HG03196 (cell line): Measurements from ENCODE around the gene SIN3B.
"Not testable (repeated sequence)": the region's sequence is repeated elsewhere in the genome, so short reads cannot be mapped to it uniquely, and the experiment has no call there.

Source experiments
- ATAC-seq: cut with Tn5 transposase; IDR thresholded peaks from one replicate; pipeline ENCODE4 v1.9.1; 2021; ENCODE audit not compliant: unreplicated experiment

The SIN3B gene

DNA sequence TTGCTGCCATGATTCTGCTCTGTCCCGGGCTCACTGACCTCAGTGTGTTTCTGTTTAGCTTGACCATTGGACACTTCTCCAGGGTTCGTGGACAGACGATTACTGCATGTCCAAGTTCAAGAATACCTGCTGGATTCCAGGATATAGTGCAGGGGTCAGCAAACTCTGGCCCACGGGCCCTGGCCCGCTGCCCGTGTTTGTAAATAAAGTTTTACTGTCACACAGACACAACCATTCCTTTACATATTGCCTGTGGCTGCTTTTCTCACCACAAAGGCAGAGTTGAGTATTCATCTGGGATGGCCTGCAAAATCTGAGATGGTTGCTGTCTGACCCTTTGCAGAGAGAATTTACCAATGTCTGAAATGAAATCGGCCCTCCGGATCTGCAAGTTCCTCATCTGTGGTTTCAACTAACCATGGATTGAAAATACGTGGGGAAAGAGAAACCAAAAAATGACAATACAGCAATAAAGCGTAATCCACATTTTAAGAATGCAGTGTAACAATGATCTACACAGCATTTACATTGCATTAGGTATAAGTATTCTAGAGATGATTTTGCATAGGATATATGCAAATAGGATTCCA lies 33.7 kb downstream of the SIN3B start:
- no peak for ATAC-seq

DNA sequence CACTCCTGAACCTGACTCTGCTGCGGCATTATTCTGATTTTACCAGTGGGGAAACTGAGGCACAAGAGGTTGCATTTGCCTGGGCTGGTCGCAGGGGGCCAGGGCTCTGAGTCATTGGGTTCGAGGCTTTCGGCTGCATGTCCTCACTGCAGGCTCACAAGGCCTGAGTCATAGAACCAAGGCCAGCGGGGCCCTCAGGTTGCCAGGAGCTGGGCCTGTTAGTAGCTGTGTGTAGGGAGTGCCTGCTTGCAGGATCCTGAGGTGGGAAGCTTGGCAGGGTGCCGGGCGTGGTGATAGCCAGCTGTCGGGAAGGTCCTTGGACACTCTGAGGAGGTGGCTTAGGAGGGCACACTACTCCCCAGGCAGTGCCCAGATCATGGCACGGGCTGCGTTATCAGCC lies 38.0 kb downstream of the SIN3B start:
- no peak for ATAC-seq

DNA sequence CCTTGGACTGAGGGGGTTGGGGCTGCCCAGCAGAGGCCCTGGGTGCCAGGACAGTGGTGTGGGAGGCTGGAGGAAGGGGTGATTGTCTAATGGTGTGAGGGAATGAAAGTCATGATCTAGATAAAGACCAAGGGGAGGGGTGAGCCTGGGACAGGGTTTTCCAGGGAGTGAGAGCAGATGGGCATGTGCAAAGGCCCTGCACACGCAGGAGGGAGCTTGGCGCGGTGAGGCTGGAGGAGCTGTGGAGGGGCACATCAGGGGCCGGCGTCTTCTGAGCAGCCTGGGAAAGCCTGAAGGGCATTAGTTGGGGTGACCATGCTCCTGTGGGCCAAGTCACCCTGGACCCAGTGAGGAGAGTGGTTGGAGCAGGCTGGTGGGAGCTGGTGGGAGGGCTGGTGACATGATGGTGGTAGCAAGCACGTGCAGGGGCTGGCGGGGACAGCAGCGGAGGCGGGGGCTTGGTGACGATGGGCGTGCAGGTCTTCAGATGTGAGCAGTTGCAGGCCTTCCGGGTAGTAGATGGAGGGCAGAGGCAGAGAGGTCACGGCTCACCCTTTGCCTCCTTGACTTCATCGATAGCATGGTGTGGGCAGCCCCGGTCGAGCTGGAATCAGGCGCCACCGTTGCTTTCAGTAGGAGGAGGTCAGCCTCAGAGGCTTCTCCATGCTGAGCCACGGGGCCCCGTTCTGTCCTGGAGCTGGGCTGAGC lies 39.4 kb downstream of the SIN3B start:
- ATAC-seq = no peak

DNA sequence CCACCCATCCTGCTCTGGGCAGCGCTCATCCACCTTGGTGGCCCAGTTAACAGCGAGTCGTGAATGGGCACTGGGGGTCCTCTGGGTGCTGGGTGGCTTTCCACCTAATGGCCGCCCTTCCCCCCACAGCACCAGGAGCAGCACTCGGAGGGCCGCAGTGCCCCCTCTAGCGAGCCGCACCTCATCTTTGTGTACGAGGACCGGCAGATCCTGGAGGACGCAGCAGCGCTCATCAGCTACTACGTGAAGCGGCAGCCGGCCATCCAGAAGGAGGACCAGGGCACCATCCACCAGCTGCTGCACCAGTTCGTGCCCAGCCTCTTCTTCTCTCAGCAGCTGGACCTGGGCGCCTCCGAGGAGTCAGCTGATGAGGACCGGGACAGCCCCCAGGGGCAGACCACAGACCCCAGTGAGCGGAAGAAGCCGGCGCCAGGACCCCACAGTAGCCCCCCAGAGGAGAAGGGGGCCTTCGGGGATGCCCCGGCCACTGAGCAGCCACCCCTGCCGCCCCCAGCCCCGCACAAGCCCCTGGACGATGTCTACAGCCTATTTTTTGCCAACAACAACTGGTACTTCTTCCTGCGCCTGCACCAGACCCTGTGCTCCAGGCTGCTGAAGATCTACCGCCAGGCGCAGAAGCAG lies 40.3 kb downstream of the SIN3B start:
- ATAC-seq = no peak

- no peak for ATAC-seq
These were observed 42.7 kb downstream of the SIN3B start for GRCh38 chr19:16871871-16872270.

- ATAC-seq = no peak
These were observed 43.5 kb downstream of the SIN3B start for GRCh38 chr19:16872728-16873127.

DNA sequence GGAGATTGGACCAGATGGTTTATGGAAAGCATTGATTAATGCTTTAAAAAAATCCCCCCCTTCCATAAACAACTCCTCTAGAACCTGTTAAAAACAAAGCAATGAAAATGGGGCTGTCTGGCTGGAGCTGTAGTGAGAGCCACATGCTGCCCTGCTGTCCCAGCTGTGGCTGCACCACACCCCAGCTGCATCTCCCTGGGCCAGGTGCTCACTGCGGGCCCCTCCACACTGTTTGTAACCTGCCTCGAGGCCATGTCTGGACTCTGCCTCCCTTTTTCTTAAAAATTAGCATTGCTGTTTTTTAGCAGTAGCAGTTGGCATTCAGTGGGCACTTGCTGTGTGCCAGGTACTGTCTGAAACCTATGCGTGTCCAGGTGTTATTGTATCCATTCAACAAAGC lies 44.4 kb downstream of the SIN3B start:
- no peak for ATAC-seq

DNA sequence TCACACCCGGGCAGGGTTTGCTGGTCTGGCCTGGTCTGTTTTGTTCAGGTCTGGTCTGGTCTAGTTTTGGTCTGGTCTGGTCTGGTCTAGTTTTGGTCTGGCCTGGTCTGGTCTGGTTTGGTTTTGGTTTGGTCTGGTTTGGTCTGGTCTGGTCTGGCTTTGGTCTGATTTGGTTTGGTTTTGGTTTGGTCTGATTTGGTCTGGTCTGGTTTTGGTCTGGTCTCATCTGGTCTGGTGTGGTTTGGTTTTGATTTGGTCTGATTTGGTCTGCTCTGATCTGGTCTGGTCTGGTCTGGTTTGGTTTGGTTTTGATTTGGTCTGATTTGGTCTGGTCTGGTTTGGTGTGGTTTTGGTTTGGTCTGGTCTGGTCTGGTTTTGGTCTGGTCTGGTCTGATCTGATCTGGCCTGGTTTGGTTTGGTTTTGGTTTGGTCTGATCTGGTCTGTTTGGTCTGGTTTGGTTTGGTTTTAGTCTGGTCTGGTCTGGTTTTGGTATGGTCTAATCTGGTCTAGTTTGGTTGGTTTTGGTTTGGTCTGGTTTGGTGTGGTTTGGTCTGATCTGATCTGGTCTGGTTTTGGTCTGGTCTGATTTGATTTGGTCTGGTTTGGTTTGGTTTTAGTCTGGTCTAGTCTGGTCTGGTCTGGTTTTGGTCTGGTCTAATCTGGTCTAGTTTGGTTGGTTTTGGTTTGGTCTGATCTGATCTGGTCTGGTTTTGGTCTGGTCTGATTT lies 45.2 kb downstream of the SIN3B start:
- ATAC-seq = no peak

GRCh38 chr19:16874978-16875299 lies 45.7 kb downstream of the SIN3B start:
- not testable (repeated sequence) for ATAC-seq

- no peak for ATAC-seq
These were observed 46.7 kb downstream of the SIN3B start for GRCh38 chr19:16875584-16876555.

DNA sequence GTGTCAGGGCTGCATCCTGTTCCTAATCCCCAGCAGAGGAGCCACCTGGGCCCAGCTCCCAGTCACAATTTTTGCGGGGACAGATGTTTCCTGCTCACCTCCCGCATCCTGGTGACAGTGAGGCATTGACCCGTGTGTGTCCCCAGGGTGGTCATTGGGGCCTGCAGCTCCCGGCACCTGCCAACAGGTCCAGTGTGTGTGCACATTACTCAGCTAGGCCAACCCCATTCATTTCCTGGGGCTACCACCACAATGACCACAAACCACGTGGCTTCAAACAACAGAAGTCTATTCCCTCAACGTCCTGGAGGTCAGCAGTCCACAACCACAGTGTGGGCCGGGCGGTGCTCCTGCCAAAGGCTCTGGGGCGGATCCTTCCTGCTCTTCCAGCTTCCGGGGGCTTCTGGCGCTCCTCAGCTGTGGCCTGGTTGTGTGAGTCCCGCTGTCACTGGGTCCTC lies 47.7 kb downstream of the SIN3B start:
- no peak for ATAC-seq

- no peak for ATAC-seq
These were observed 48.4 kb downstream of the SIN3B start for GRCh38 chr19:16877581-16877980.

GRCh38 chr19:16878181-16878965 lies 49.2 kb downstream of the SIN3B start:
- no peak for ATAC-seq

- no peak for ATAC-seq
These were observed 51.8 kb downstream of the SIN3B start for GRCh38 chr19:16880884-16881554.

- ATAC-seq = no peak
These were observed 52.9 kb downstream of the SIN3B start for GRCh38 chr19:16882146-16882545.

DNA sequence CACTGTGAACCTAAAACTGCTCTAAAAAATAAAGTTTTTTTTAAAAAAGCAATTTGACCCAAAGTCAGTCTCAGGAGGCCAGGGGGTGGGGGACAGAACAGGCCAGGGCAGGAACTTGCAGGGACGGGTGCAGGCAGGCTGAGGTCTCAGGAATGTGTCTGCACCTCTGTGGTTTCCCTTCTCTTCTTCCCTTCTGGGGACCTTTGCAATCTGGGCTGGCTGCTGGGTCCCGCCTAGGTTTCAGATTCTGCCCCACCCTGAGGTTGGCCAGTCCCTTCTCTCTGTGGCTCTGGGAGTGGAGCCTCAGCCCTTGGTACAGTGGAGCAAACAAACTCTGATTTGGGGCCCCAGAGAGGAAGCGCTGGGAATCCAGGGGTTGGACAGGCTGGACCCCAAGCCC lies 54.3 kb downstream of the SIN3B start:
- no peak for ATAC-seq

GRCh38 chr19:16885166-16885565 lies 56.0 kb downstream of the SIN3B start:
- no peak for ATAC-seq

DNA sequence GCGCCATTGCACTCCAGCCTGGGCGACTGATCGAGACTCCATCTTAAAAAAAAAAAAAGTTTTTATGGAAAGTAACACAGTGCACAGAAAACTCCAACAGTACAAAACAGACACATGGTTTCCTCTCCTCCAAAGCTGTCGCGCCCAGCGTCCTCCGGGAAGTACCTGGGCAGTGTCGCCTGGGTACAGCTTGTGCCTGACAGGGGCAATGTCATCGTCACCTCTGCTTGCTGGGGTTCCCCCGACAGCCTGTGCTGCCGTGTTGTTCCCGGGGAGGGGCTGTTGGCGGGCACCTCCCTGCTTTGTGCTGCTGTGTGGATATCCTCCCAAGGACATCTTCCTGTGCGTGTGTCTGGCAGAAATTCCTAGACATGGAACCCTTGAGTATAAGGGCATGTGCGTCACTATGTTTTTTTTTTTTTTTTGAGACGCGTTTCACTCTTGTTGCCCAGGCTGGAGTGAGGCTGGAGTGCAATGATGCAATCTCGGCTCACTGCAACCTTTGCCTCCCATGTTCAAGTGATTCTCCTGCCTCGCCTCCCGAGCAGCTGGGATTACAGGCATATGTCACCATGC lies 57.2 kb downstream of the SIN3B start:
- no peak for ATAC-seq
